ENCODE data around the gene NSUN4. TPM values are rescaled to one million over a fixed set of nuclear protein-coding genes. Genes with fewer than 3 reads are reported as not detected.

The NSUN4 gene
- total and polyA plus RNA-seq, 2 of the 13 experiments (the other 11 are each of a cell fraction or from before 2014, with no cell fraction given), result 21.5 to 23.5 TPM

DNA sequence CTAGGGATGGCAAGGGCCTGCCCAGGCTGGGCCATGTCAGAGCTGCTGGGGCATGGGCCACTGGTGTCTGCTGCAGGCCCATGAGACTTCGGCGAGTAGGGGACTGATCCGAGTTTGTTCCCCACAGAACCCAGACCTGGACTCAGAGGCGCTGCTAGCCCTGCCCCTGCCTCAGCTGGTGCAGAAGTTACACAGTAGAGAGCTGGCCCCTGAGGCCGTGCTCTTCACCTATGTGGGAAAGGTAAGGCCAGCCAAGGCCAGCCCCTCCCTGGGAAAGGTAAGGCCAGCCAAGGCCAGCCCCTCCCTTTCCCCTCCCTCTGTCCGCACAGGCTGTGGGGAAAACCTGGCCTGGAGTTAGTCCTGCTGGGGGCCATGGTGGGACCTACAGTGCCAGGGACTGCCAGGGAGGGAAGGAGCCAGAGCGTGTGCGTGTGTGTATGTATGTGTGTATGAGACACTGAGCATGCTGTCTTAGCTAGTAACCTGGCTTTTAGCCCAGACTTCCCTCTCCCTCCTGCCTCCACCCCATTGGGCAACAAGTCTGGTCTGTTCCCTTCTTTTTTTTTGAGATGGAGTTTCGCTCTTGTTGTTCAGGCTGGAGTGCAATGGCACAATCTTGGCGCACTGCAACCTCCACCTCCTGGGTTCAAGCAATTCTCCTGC is 61.5 kb downstream of the NSUN4 start (continued):
- TF ChIP-seq KDM2A (CRISPR knock-in tag; IDR thresholded peaks at IDR 0.05; ENCODE audit: borderline replicate concordance, low read depth) (peak; percentile 45; the same call in 1 of the 2 replicates), SSRP1 (CRISPR knock-in tag; IDR thresholded peaks at IDR 0.05) (no peak), ZNF674 (CRISPR knock-in tag; IDR thresholded peaks at IDR 0.05; ENCODE audit: low read depth) (no peak), ZNF614 (CRISPR knock-in tag; IDR thresholded peaks at IDR 0.05; ENCODE audit: borderline replicate concordance) (no peak), ZFP36L1 (CRISPR knock-in tag; IDR thresholded peaks at IDR 0.05) (no peak), ZNF747 (CRISPR knock-in tag; IDR thresholded peaks at IDR 0.05; ENCODE audit: borderline replicate concordance) (no peak), SCMH1 (CRISPR knock-in tag; IDR thresholded peaks at IDR 0.05; ENCODE audit: borderline replicate concordance) (no peak), ZNF260 (CRISPR knock-in tag; IDR thresholded peaks at IDR 0.05; ENCODE audit: borderline replicate concordance, low read depth) (no peak), ZNF510 (CRISPR knock-in tag; IDR thresholded peaks at IDR 0.05; ENCODE audit: low read depth) (no peak), TBX3 (IDR thresholded peaks at IDR 0.05; ENCODE audit: borderline replicate concordance) (no peak), ZNF121 (CRISPR knock-in tag; IDR thresholded peaks at IDR 0.05) (no peak), REXO4 (CRISPR knock-in tag; IDR thresholded peaks at IDR 0.05; ENCODE audit: borderline replicate concordance) (no peak), NFYB (CRISPR knock-in tag; IDR thresholded peaks at IDR 0.05) (no peak)
- TF ChIP-seq, protein P1, sequence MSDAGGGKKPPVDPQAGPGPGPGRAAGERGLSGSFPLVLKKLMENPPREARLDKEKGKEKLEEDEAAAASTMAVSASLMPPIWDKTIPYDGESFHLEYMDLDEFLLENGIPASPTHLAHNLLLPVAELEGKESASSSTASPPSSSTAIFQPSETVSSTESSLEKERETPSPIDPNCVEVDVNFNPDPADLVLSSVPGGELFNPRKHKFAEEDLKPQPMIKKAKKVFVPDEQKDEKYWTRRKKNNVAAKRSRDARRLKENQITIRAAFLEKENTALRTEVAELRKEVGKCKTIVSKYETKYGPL (CRISPR knock-in tag; IDR thresholded peaks at IDR 0.05), result no peak
- TF ChIP-seq, protein P2, sequence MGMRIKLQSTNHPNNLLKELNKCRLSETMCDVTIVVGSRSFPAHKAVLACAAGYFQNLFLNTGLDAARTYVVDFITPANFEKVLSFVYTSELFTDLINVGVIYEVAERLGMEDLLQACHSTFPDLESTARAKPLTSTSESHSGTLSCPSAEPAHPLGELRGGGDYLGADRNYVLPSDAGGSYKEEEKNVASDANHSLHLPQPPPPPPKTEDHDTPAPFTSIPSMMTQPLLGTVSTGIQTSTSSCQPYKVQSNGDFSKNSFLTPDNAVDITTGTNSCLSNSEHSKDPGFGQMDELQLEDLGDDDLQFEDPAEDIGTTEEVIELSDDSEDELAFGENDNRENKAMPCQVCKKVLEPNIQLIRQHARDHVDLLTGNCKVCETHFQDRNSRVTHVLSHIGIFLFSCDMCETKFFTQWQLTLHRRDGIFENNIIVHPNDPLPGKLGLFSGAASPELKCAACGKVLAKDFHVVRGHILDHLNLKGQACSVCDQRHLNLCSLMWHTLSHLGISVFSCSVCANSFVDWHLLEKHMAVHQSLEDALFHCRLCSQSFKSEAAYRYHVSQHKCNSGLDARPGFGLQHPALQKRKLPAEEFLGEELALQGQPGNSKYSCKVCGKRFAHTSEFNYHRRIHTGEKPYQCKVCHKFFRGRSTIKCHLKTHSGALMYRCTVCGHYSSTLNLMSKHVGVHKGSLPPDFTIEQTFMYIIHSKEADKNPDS (CRISPR knock-in tag; IDR thresholded peaks at IDR 0.05), result no peak
- TF ChIP-seq, protein P3, sequence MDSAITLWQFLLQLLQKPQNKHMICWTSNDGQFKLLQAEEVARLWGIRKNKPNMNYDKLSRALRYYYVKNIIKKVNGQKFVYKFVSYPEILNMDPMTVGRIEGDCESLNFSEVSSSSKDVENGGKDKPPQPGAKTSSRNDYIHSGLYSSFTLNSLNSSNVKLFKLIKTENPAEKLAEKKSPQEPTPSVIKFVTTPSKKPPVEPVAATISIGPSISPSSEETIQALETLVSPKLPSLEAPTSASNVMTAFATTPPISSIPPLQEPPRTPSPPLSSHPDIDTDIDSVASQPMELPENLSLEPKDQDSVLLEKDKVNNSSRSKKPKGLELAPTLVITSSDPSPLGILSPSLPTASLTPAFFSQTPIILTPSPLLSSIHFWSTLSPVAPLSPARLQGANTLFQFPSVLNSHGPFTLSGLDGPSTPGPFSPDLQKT (CRISPR knock-in tag; IDR thresholded peaks at IDR 0.05; ENCODE audit: borderline replicate concordance), result no peak
- TF ChIP-seq, protein P4, sequence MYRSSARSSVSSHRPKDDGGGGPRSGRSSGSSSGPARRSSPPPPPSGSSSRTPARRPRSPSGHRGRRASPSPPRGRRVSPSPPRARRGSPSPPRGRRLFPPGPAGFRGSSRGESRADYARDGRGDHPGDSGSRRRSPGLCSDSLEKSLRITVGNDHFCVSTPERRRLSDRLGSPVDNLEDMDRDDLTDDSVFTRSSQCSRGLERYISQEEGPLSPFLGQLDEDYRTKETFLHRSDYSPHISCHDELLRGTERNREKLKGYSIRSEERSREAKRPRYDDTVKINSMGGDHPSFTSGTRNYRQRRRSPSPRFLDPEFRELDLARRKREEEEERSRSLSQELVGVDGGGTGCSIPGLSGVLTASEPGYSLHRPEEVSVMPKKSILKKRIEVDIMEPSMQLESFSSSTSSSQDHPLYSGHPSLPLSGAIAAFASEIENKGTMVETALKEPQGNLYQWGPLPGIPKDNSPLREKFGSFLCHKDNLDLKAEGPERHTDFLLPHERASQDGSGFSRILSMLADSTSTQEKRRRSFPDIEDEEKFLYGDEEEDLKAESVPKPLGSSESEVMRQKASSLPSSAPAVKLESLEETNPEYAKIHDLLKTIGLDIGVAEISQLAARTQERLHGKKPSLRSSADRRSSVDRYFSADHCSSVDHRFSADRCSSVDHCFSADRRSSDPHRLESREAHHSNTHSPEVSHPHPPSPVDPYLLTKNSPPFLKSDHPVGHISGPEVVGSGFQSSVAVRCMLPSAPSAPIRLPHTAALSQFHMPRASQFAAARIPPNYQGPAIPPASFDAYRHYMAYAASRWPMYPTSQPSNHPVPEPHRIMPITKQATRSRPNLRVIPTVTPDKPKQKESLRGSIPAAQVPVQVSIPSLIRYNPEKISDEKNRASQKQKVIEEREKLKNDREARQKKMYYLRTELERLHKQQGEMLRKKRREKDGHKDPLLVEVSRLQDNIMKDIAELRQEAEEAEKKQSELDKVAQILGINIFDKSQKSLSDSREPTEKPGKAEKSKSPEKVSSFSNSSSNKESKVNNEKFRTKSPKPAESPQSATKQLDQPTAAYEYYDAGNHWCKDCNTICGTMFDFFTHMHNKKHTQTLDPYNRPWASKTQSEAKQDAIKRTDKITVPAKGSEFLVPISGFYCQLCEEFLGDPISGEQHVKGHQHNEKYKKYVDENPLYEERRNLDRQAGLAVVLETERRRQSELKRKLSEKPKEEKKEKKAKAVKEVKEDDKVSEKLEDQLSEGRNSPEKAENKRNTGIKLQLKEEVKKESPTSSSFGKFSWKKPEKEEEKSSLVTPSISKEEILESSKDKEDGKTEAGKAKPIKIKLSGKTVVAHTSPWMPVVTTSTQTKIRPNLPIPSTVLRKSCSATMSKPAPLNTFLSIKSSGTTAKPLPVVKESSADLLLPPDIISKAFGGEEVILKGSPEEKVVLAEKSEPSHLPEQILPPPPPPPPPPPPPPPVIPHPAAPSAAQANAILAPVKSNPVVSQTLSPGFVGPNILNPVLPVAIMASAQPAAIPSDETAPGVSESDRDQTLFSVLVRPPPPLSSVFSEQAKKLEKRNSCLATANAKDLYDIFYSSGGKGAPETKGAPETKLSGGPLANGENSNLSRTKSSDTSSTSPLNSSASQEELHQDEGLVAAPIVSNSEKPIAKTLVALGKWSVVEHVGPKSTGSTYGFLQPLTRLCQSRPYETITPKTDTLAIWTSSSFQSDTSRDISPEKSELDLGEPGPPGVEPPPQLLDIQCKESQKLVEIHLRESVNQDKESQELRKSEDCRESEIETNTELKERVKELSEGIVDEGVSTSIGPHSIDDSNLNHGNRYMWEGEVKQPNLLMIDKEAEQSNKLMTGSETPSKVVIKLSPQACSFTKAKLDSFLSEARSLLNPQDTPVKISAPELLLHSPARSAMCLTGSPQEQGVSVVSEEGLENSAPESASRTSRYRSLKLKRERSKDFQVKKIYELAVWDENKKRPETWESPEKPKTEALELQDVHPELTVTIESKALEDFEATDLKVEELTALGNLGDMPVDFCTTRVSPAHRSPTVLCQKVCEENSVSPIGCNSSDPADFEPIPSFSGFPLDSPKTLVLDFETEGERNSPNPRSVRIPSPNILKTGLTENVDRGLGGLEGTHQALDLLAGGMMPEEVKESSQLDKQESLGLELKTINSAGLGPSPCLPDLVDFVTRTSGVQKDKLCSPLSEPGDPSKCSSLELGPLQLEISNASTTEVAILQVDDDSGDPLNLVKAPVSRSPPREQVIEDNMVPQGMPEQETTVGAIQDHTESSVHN (CRISPR knock-in tag; IDR thresholded peaks at IDR 0.05), result no peak

All from HepG2 (cell line).